GM23338 (cell line): ENCODE data around the gene TNNI2. TPM values are rescaled to one million over a fixed set of nuclear protein-coding genes. Genes with fewer than 3 reads are reported as not detected.

Experiments
- ATAC-seq: fragments of 200-7000 bp; cut with Tn5 transposase; 3 replicates; pipeline ENCODE4 v1.9.1; 2020
- DNase-seq: peaks from one replicate; pipeline ENCODE4 v3.0.0-alpha.2; 2015; ENCODE audit warnings: low spot score
- H2AFZ ChIP-seq: fragments of 200-600 bp; sonication (generic); 2 replicates; pipeline ENCODE4 v1.8.0; 2016; ENCODE audit warnings: antibody characterized with exemption, mild to moderate bottlenecking, moderate library complexity
- H3F3A ChIP-seq: fragments of 200-600 bp; sonication (generic); replicated peaks from 2 replicates; pipeline ENCODE4 v1.8.0; 2017; ENCODE audit warnings: antibody characterized with exemption, mixed run types, low read depth
- H3K27ac ChIP-seq: fragments of 200-600 bp; sonication (generic); 2 replicates; pipeline ENCODE4 v1.6.1; 2016; ENCODE audit warnings: low read depth
- H3K27me3 ChIP-seq: fragments of 200-600 bp; sonication (generic); 2 replicates; pipeline ENCODE4 v1.8.0; 2016; ENCODE audit warnings: mild to moderate bottlenecking, mixed run types, moderate library complexity; ENCODE audit not compliant: insufficient read depth
- H3K36me3 ChIP-seq: fragments of 200-600 bp; sonication (generic); 2 replicates; pipeline ENCODE4 v1.8.0; 2016; ENCODE audit warnings: mild to moderate bottlenecking; ENCODE audit not compliant: insufficient read depth
- H3K4me1 ChIP-seq: fragments of 200-600 bp; sonication (generic); 2 replicates; pipeline ENCODE4 v1.8.0; 2016; ENCODE audit warnings: mild to moderate bottlenecking, moderate library complexity; ENCODE audit not compliant: insufficient read depth
- H3K4me2 ChIP-seq: fragments of 200-600 bp; sonication (generic); 2 replicates; pipeline ENCODE4 v1.7.1; 2017; ENCODE audit warnings: mixed run types
- H3K4me3 ChIP-seq: fragments of 200-600 bp; sonication (generic); 2 replicates; pipeline ENCODE4 v1.6.1; 2016; ENCODE audit warnings: mixed run types
- H3K79me2 ChIP-seq: fragments of 200-600 bp; sonication (generic); replicated peaks from 2 replicates; pipeline ENCODE4 v1.8.0; 2017; ENCODE audit warnings: mild to moderate bottlenecking; ENCODE audit not compliant: insufficient read depth
- H3K9me2 ChIP-seq: fragments of 200-600 bp; sonication (generic); 2 replicates; pipeline ENCODE4 v1.8.0; 2017; ENCODE audit not compliant: insufficient read depth
- H4K20me1 ChIP-seq: fragments of 200-600 bp; sonication (generic); replicated peaks from 2 replicates; pipeline ENCODE4 v1.8.0; 2017; ENCODE audit warnings: mild to moderate bottlenecking; ENCODE audit not compliant: insufficient read depth
- H3K27ac Mint-ChIP-seq: 2 replicates; pipeline ENCODE4 v1.8.0; 2020; ENCODE audit warnings: inconsistent platforms, mild to moderate bottlenecking, moderate library complexity, mixed read lengths
- H3K27me3 Mint-ChIP-seq: 3 replicates; pipeline ENCODE4 v1.8.0; 2022; ENCODE audit warnings: low read depth, mild to moderate bottlenecking, moderate library complexity, mixed read lengths, inconsistent platforms; ENCODE audit not compliant: insufficient read depth, poor library complexity
- H3K36me3 Mint-ChIP-seq: 3 replicates; pipeline ENCODE4 v1.8.0; 2021; ENCODE audit warnings: low read depth, mild to moderate bottlenecking, inconsistent platforms, moderate library complexity, mixed read lengths
- H3K4me1 Mint-ChIP-seq: 3 replicates; pipeline ENCODE4 v1.8.0; 2020; ENCODE audit warnings: mild to moderate bottlenecking, inconsistent platforms, mixed read lengths
- H3K4me3 Mint-ChIP-seq: 3 replicates; pipeline ENCODE4 v1.8.0; 2021; ENCODE audit warnings: moderate library complexity, mild to moderate bottlenecking, inconsistent platforms, mixed read lengths
- H3K9me3 Mint-ChIP-seq: 3 replicates; pipeline ENCODE4 v1.8.0; 2020; ENCODE audit warnings: moderate library complexity, mild to moderate bottlenecking, inconsistent platforms, mixed read lengths
- CREB1 ChIP-seq: fragments of 250-450 bp; sonication (Bioruptor Pico); IDR thresholded peaks from 2 replicates; pipeline ENCODE4 v1.5.0; 2020; ENCODE audit warnings: low read depth, mild to moderate bottlenecking, moderate library complexity
- CTCF ChIP-seq, 2 experiments: fragments of 200-600 bp in 1 of 2; sonication (generic) in 1 of 2; conservative IDR thresholded peaks; 2 replicates each; pipeline versions ENCODE4 v1.5.1 to v1.6.1; 2016 to 2017; ENCODE audit warnings: antibody characterized with exemption in 2 of 2, low read depth in 2 of 2, mild to moderate bottlenecking in 2 of 2, moderate library complexity in 1 of 2
- EZH2phosphoT487 ChIP-seq: fragments of 200-600 bp; sonication (generic); IDR thresholded peaks from one replicate; pipeline ENCODE4 v1.8.1; 2018; ENCODE audit warnings: antibody characterized with exemption; ENCODE audit not compliant: unreplicated experiment
- JUNB ChIP-seq: IDR thresholded peaks from one replicate; pipeline ENCODE4 v1.6.1; 2016; ENCODE audit warnings: antibody characterized with exemption; ENCODE audit not compliant: unreplicated experiment
- NANOG ChIP-seq: IDR thresholded peaks from 2 replicates; pipeline ENCODE4 v1.6.1; 2016; ENCODE audit warnings: antibody characterized with exemption, borderline replicate concordance
- POLR2AphosphoS5 ChIP-seq: IDR thresholded peaks from 2 replicates; pipeline ENCODE4 v1.6.1; 2016; ENCODE audit warnings: antibody characterized with exemption, low read depth
- STAT1 ChIP-seq: IDR thresholded peaks from one replicate; pipeline ENCODE4 v1.6.1; 2016; ENCODE audit warnings: antibody characterized with exemption; ENCODE audit not compliant: unreplicated experiment
- ZNF114 ChIP-seq: fragments of 250-450 bp; sonication (Bioruptor Pico); IDR thresholded peaks from 2 replicates; pipeline ENCODE4 v1.5.0; 2020; ENCODE audit warnings: mild to moderate bottlenecking, moderate library complexity
- ZNF331 ChIP-seq: fragments of 250-450 bp; sonication (Bioruptor Pico); IDR thresholded peaks from 2 replicates; pipeline ENCODE4 v1.5.0; 2020; ENCODE audit warnings: low read depth, mild to moderate bottlenecking, moderate library complexity
- ZNF462 ChIP-seq: fragments of 250-450 bp; sonication (Bioruptor Pico); IDR thresholded peaks from 2 replicates; pipeline ENCODE4 v1.5.0; 2020; ENCODE audit warnings: mild to moderate bottlenecking, moderate library complexity
- polyA plus RNA-seq: library from polyadenylated mRNA; unstranded; fragments of >200 nt; fragmentation: Nextera tagmentation; extraction: Ambion mirVana; gene quantifications from 2 replicates; pipeline ENCODE4 v1.2.1, GENCODE V29; 2016
- total RNA-seq: library from RNA; depleted of rRNA; stranded (reverse); fragments of >200 nt; shearing (Covaris generic); gene quantifications from 2 replicates; pipeline ENCODE4 v1.2.3, GENCODE V29; 2014

Gene TNNI2
- total and polyA plus RNA-seq, 2 experiments from 2014 or later = not detected

GRCh38 chr11:1827931-1828330, 10.8 kb upstream of the TNNI2 start:
- Histone ChIP-seq H3K4me1 (no peaks in the 10 kb centered on the region; the same call in 1 of the 2 replicates), H3K36me3 (no peaks in the 10 kb centered on the region), H3K27ac (no peak overlapping the region), H3F3A (no peaks in the 10 kb centered on the region), H4K20me1 (no peaks in the 10 kb centered on the region), H3K4me2 (no peak overlapping the region), H3K27me3 (no peaks in the 10 kb centered on the region), H3K79me2 (no peaks in the 10 kb centered on the region), H2AFZ (no peak overlapping the region), H3K4me3 (no peak overlapping the region), H3K9me2 (no peaks in the 10 kb centered on the region)
- Mint-ChIP-seq H3K27ac (no peak overlapping the region), H3K36me3 (no peaks in the 10 kb centered on the region), H3K4me1 (peaks cover 4% of the 10 kb centered on the region; the same call in 1 of the 3 replicates), H3K9me3 (no peaks in the 10 kb centered on the region), H3K4me3 (no peak overlapping the region), H3K27me3 (peaks cover 17% of the 10 kb centered on the region)
- no peak for ATAC-seq
- no peak for DNase-seq
- no peak for TF ChIP-seq ZNF114 (CRISPR knock-in tag)
- no peak for TF ChIP-seq JUNB
- TF ChIP-seq STAT1 = no peak
- TF ChIP-seq NANOG = no peak
- no peak for TF ChIP-seq ZNF331
- no peak for TF ChIP-seq CREB1 (CRISPR knock-in tag)
- no peak for TF ChIP-seq CTCF (conservative IDR thresholded peaks at IDR 0.05; ENCODE audit: low read depth in 2 of 2)
- no peak for TF ChIP-seq POLR2AphosphoS5
- TF ChIP-seq EZH2phosphoT487 = no peak
- no peak for TF ChIP-seq ZNF462 (CRISPR knock-in tag)
